Stimulated activated CD8-positive, alpha-beta memory T cell treated with anti-CD3 and anti-CD28 coated beads, Interleukin-12 subunit alpha, Interleukin-12 subunit beta, amount 100 ng/mL, for 24 hours (primary cell): ENCODE measurements around the gene OXSR1.
"Not testable (repeated sequence)": the region's sequence is repeated elsewhere in the genome, so short reads cannot be mapped to it uniquely, and the experiment has no call there.

Source experiments
- DNase-seq: peaks from one replicate; pipeline ENCODE4 v3.0.0-alpha.2; 2020; ENCODE audit errors: extremely low read depth

The OXSR1 gene

GRCh38 chr3:38141952-38142273 lies 23.4 kb upstream of the OXSR1 start:
- DNase-seq = no peak

- no peak for DNase-seq
Measured at GRCh38 chr3:38142959-38143358, 22.4 kb upstream of the OXSR1 start.

GRCh38 chr3:38143511-38143910 lies 21.8 kb upstream of the OXSR1 start:
- DNase-seq = no peak

GRCh38 chr3:38146504-38146903 lies 18.8 kb upstream of the OXSR1 start:
- DNase-seq = no peak

GRCh38 chr3:38147421-38147820 lies 17.9 kb upstream of the OXSR1 start:
- no peak for DNase-seq

GRCh38 chr3:38148311-38148882 lies 16.9 kb upstream of the OXSR1 start:
- DNase-seq = no peak

- no peak for DNase-seq
Measured at GRCh38 chr3:38149708-38150107, 15.6 kb upstream of the OXSR1 start.

- no peak for DNase-seq
Measured at GRCh38 chr3:38150780-38151528, 14.4 kb upstream of the OXSR1 start.

- DNase-seq = no peak
Measured at GRCh38 chr3:38151667-38152265, 13.6 kb upstream of the OXSR1 start.

GRCh38 chr3:38152609-38153008 lies 12.7 kb upstream of the OXSR1 start:
- no peak for DNase-seq

GRCh38 chr3:38153221-38153620 lies 12.1 kb upstream of the OXSR1 start:
- no peak for DNase-seq

- no peak for DNase-seq
Measured at GRCh38 chr3:38154033-38154494, 11.3 kb upstream of the OXSR1 start.

GRCh38 chr3:38154625-38155255 lies 10.6 kb upstream of the OXSR1 start:
- no peak for DNase-seq

GRCh38 chr3:38155825-38156224 lies 9.5 kb upstream of the OXSR1 start:
- DNase-seq = no peak

GRCh38 chr3:38157117-38157516 lies 8.2 kb upstream of the OXSR1 start:
- DNase-seq = no peak

GRCh38 chr3:38157595-38157994 lies 7.7 kb upstream of the OXSR1 start:
- no peak for DNase-seq

GRCh38 chr3:38158472-38158871 lies 6.9 kb upstream of the OXSR1 start:
- DNase-seq = no peak

- DNase-seq = not testable (repeated sequence)
Measured at GRCh38 chr3:38160704-38161103, 4.6 kb upstream of the OXSR1 start.

GRCh38 chr3:38163117-38163840 lies 2.1 kb upstream of the OXSR1 start:
- no peak for DNase-seq

- no peak for DNase-seq
Measured at GRCh38 chr3:38163841-38164642, 1.3 kb upstream of the OXSR1 start.

- no peak for DNase-seq
Measured at GRCh38 chr3:38164643-38164951, 740 bp upstream of the OXSR1 start.
